Ovary (tissue), 9 donors: ENCODE measurements around the gene ARHGAP22. TPM values are rescaled to one million over a fixed set of nuclear protein-coding genes. Genes with fewer than 3 reads are reported as not detected.

Experiments
- DNase-seq, 5 donors: peaks; one replicate each; pipeline ENCODE4 v3.0.0-alpha.2; 2019 to 2020
- H3K27ac ChIP-seq, 2 donors: fragments of 200-600 bp; one replicate each; pipeline versions ENCODE4 v1.5.1 to v1.8.0; 2019 to 2022
- H3K27me3 ChIP-seq: fragments of 200-600 bp; one replicate; pipeline ENCODE4 v1.8.0; 2022
- H3K36me3 ChIP-seq: fragments of 200-600 bp; sonication (generic); one replicate; pipeline ENCODE4 v1.5.1; 2019
- H3K4me1 ChIP-seq: one replicate; pipeline ENCODE4 v1.8.1; 2013; ENCODE audit warnings: mild to moderate bottlenecking, moderate library complexity; ENCODE audit not compliant: insufficient read depth
- H3K4me3 ChIP-seq: fragments of 200-600 bp; sonication (generic); one replicate; pipeline ENCODE4 v1.5.1; 2017
- H3K9me3 ChIP-seq, 2 donors: fragments of 200-600 bp in 1 of 2; sonication (generic) in 1 of 2; one replicate each; pipeline versions ENCODE4 v1.5.1 to v1.8.1; 2013 to 2019; ENCODE audit warnings: mild to moderate bottlenecking in 1 of 2, moderate library complexity in 1 of 2
- CTCF ChIP-seq, 3 donors: fragments of 450-650 bp in 2 of 3; fragments of 200-600 bp in 1 of 3; IDR thresholded peaks; one replicate each; pipeline versions ENCODE4 v1.5.1 to v1.8.0; 2016 to 2022; ENCODE audit warnings: antibody characterized with exemption in 3 of 3, mild to moderate bottlenecking in 1 of 3
- EP300 ChIP-seq: sonication (generic); formaldehyde crosslinking; IDR thresholded peaks from one replicate; pipeline ENCODE4 v1.6.1; 2017; ENCODE audit warnings: antibody characterized with exemption
- POLR2A ChIP-seq: fragments of 450-650 bp; IDR thresholded peaks from one replicate; pipeline ENCODE4 v1.6.1; 2017; ENCODE audit warnings: antibody characterized with exemption, mild to moderate bottlenecking, moderate library complexity
- WGBS, 3 donors: extraction: QIAGEN DNeasy Blood & Tissue Kit in 1 of 3; methylation state at CpG; one replicate each; pipeline versions ENCODE4 v1.1.5 to v1.1.7; 2013 to 2017; 5-methylcytosine and 5-hydroxymethylcytosine counted together
- intact Hi-C, 4 donors: fragments of 100-400 bp; cut with DNase I; formaldehyde crosslinking; loops; one replicate each; pipeline versions ENCODE4 v1.11.0 to v1.15.1; 2022 to 2023
- polyA plus RNA-seq, 2 donors: library from polyadenylated mRNA; stranded (reverse); fragments of 200-250 nt in 1 of 2; fragments of 350-450 nt in 1 of 2; fragmentation: Illumina TruSeq in 1 of 2; extraction: RNeasy Lipid Tissue Mini Kit (QIAGEN cat#74804) in 1 of 2; gene quantifications; one replicate each; pipeline ENCODE4 v1.2.3, GENCODE V29; 2013 to 2014
- total RNA-seq, 7 donors: library from RNA; depleted of rRNA in 2 of 7; stranded (reverse); fragments of >200 nt in 2 of 7; fragmentation: NEBNext Ultra II Directional in 3 of 7; extraction: Animal tissue kit (Norgen Biotek cat#: 25700) in 3 of 7; gene quantifications; one replicate each; pipeline versions ENCODE4 v1.1.0 to v1.2.4, GENCODE V29; 2016 to 2023
- donor health status: DM: no; HTN: no; CAD: no; lungs with moderate emphysema.
- donor health status: DM: no; HTN: no; CAD: no.
- donor health status: Bipolar disorder and iron deficiency.
- donor health status: DM: yes; HTN: yes; CAD: no.
- donor health status: DM: no; HTN: no; CAD: no.
- donor health status: DM: yes; HTN: yes; CAD: no.

Gene ARHGAP22
- total and polyA plus RNA-seq, 9 donors: 3.9 to 14.3 (median 5.7) TPM

DNA sequence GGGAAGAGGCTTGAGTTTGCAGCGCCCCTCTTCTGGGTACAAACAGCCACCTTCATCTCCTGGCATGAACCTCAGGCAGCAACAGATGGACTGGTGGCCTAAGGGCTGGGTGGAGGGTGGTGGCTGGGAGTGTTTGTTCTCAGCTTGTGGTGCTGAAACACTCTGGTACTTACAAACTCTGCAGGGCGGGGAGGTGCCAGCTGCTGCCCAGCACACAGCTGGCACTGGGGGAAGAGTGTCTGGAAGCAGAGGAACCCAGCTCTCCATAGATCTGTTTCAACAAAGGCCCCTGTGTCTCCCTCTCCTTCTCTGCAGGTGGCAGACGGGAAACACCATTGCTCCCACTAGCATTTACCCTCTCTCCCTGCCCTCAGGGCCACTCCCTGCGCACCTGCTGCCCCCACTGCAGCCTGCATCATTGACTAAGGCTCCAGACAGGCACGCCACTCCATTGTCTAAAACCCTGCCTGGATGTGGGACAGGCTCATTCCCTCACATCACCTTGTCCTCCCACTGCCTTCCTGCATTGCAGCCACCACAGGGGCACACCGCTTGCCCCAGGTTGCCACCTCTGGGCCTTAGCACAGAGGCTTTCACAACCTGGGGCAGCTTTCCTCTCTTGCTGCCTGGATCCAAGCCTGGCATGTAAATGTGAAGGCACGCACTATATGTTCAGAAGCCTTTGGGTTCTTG lies 6.5 kb downstream of the ARHGAP22 start:
- DNase-seq: no peak
- Histone ChIP-seq H3K27ac (no peak overlapping the region), H3K4me3 (no peak overlapping the region), H3K27me3 (no peaks in the 10 kb centered on the region), H3K9me3 (no peaks in the 10 kb centered on the region), H3K36me3 (no peaks in the 10 kb centered on the region), H3K4me1 (no peaks in the 10 kb centered on the region)
- TF ChIP-seq POLR2A (no peak), CTCF (IDR thresholded peaks at IDR 0.05) (no peak), EP300 (no peak)
- 94 to 95% (median 95%) methylated on average over 7 of the region's 7 CpGs for WGBS, 3 donors
- intact Hi-C loops: no loop called here

- 94 to 97% (median 94%) methylated on average over 3 of the region's 3 CpGs for WGBS, 3 donors
- peaks cover 4% of the 10 kb centered on the region for H3K4me1 ChIP-seq
- no peaks in the 10 kb centered on the region for H3K9me3 ChIP-seq
- no peak overlapping the region for H3K4me3 ChIP-seq
- no peak for DNase-seq
- no peaks in the 10 kb centered on the region for H3K27me3 ChIP-seq
- H3K36me3 ChIP-seq: no peaks in the 10 kb centered on the region
- intact Hi-C loops: no loop called here
- no peak overlapping the region for H3K27ac ChIP-seq
- TF ChIP-seq CTCF (IDR thresholded peaks at IDR 0.05): no peak
- TF ChIP-seq EP300: no peak
- TF ChIP-seq POLR2A: no peak
Observed at GRCh38 chr10:48595539-48595932, 9.3 kb downstream of the ARHGAP22 start.

- DNase-seq: no peak
- no peak overlapping the region for H3K4me3 ChIP-seq
- H3K9me3 ChIP-seq: no peaks in the 10 kb centered on the region
- peaks cover 4% of the 10 kb centered on the region for H3K4me1 ChIP-seq
- H3K27me3 ChIP-seq: no peaks in the 10 kb centered on the region
- intact Hi-C loops: no loop called here
- no peak for TF ChIP-seq POLR2A
- TF ChIP-seq CTCF (IDR thresholded peaks at IDR 0.05): no peak
- no peak for TF ChIP-seq EP300
- no peaks in the 10 kb centered on the region for H3K36me3 ChIP-seq
- 81 to 86% (median 85%) methylated on average over 7 of the region's 7 CpGs for WGBS, 3 donors
- no peak overlapping the region for H3K27ac ChIP-seq
Observed at GRCh38 chr10:48594803-48595538, 9.9 kb downstream of the ARHGAP22 start.

- Histone ChIP-seq H3K9me3 (no peaks in the 10 kb centered on the region), H3K27ac (no peak overlapping the region), H3K4me1 (peaks cover 4% of the 10 kb centered on the region), H3K27me3 (no peaks in the 10 kb centered on the region), H3K36me3 (no peaks in the 10 kb centered on the region), H3K4me3 (no peak overlapping the region)
- intact Hi-C loops: no loop called here
- 91 to 97% (median 94%) methylated on average over 4 of the region's 4 CpGs for WGBS, 3 donors
- no peak for DNase-seq
- TF ChIP-seq EP300: no peak
- TF ChIP-seq POLR2A: no peak
- no peak for TF ChIP-seq CTCF (IDR thresholded peaks at IDR 0.05)
Observed at GRCh38 chr10:48594371-48594770, 10.5 kb downstream of the ARHGAP22 start.
